ENCODE measurements around the gene RAB22A.
"Not testable (repeated sequence)": the region's sequence is repeated elsewhere in the genome, so short reads cannot be mapped to it uniquely, and the experiment has no call there.

RAB22A gene

GRCh38 chr20:58389968-58390658 lies 80.6 kb downstream of the RAB22A start:
- no peak for DNase-seq

DNA sequence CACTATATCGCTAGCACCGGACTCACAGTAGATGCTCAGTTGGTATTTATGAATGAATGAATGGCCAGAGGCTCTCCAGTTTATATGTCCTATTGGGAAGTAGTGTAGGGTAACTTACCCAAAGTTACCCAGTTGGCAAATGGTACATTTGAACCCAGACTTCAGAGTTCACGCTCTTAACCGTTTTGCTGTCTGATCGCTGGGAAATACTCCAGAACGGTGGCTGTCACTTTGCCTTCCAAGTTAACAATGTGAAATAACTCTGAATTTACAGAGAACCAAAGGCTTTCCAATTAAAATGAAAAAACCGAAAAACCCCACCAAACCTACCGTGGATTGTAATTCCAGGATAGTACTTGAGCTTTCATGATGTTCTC lies 81.1 kb downstream of the RAB22A start:
- no peak for DNase-seq

GRCh38 chr20:58392286-58392685 lies 82.8 kb downstream of the RAB22A start:
- no peak for DNase-seq

- no peak for DNase-seq
Observed at GRCh38 chr20:58393299-58393698, 83.8 kb downstream of the RAB22A start.

DNA sequence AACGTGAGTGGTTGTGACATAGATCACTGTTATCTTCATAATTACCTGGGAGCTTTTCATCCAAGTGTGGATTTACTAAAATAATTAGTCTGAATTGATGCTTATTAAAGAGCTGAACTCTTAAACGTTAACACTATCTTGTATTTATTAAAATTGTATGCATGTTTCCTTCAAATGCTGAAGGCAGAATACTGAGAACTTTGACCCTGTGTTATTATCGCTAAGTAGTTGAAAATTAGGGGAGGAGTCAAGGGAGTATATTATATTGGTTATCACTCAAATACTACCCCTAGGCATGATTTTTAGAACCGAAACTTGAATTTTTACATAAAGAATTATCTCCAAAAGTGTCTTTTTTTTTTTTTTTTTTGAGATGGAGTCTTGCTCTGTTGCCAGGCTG lies 85.3 kb downstream of the RAB22A start:
- DNase-seq = no peak

DNA sequence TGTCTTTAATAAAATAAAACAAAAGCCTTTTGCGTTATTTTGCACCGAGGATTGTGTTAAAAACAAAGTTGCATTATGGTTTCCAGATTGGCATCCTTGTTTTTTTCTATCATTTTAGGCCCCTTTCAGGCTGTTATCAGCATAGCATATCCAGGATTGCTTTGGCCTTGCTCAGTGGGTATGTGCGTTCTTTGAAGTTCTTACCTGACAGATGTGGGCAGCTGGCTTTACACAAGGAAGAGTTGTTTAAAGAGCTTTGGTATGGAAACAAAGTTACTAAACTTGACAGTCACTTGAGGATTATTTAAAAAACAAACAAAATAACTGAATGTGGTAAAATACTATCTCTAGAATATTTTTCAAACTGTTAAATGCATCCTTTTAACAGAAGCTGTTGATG lies 86.1 kb downstream of the RAB22A start:
- DNase-seq = no peak

DNA sequence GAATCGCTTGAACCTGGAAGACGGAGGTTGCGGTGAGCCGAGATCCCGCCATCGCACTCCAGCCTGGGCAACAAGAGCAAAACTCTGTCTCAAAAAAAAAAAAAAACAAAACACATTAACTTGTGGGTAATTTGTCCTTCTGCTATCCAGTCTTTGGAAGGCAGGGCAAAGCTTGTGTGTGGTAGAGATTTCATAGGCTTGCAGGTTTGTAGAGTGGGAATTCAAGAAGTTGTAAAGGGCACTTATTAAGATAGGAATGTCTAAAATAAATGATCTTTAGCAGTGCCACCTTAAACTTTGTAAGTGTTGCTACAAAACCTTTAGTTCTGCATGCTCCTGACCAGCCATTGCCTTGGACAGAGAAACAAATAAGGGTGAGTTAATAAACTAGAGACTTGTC lies 87.9 kb downstream of the RAB22A start:
- no peak for DNase-seq

GRCh38 chr20:58398254-58398653 lies 88.7 kb downstream of the RAB22A start:
- DNase-seq = no peak

GRCh38 chr20:58399926-58400325 lies 90.4 kb downstream of the RAB22A start:
- DNase-seq = no peak

DNA sequence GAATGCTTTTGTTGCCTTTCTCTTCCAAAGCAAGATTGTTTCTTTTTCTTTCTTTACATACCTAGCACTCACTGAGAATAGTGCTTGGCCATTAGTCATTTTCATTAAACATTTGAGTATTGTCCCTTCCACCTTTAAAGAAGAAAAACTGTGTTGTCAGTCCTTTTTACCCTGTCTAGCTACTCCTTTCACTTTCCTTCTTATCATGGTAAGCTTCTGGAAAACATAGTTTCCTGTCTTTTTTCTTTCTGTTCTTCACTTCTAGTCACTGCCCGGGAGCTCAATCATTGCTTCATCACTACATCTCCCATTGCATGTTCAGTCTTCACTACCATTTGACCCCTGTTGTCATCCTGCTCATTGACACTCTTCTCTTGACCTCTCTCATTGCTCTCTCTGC lies 91.6 kb downstream of the RAB22A start:
- no peak for DNase-seq

GRCh38 chr20:58402305-58402704 lies 92.8 kb downstream of the RAB22A start:
- no peak for DNase-seq

DNA sequence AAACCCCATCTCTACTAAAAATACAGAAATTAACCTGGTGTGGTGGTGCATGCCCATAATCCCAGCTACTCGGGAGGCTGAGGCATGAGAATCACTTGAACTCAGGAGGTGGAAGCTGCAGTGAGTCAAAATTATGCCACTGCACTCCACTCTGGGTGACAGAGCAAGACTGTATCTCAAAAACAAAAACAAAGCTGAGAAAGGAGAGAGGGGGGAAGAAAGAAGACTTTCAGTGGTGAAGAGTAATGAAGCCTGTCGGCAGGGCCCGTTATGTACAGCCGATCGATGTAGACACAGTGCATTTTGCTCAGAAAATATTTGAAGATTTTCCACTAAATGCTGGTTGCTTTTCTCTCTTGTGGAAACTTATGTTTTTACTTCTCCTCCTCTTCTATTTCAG lies 93.3 kb downstream of the RAB22A start:
- no peak for DNase-seq

DNA sequence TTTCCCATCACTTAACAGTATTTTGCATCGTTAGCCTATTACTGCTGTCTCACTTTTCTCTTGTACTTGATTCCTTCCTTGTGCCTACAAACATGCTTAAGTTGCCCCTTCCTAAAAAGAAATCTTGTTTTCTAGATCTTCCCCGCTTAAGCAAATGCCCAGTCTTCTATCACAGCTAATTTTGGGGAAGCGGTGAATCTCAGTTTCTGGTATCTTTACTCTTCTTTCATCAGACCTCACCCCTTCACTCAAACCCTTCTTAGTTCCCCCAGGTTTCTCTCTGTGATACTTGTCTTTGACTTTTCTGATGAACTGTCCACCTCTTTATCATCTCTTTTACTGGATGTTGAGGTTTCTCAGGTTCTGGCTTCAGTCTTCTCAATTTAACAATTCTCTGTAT lies 93.8 kb downstream of the RAB22A start:
- DNase-seq = no peak

- no peak for DNase-seq
Observed at GRCh38 chr20:58405504-58406291, 96.2 kb downstream of the RAB22A start.

GRCh38 chr20:58406422-58407001 lies 97.0 kb downstream of the RAB22A start:
- DNase-seq = no peak

DNA sequence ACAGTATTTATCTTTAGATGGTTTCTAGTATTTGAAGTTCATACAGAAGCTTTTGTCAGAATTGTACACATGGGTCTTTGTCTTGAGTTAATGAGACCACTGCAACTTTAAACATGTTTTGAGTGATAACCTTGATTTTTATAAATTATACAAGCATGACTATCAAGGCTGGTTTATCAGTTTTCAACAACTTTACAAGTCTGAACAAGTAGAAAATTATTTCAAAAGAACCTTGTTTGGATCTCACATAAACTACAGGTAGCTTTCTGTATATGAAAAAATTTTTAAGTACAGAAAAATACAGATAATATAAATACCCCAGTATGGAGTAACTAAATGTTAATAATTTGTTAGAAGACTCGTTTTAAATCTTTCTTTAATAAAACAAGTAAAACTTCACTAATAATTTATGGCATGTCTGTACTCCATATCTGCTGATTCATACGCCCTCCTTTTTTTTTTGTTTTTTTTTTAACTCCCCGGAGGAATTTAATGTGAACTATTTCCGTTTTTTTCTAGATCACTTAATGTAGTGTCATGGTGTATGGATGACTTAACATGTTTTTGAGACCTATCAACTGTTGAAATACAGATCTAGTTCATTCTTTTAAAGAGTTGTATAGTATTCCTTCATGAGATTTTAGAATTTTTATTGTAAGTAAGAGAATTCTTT lies 97.8 kb downstream of the RAB22A start:
- no peak for DNase-seq

- no peak for DNase-seq
Observed at GRCh38 chr20:58407966-58408557, 98.5 kb downstream of the RAB22A start.

DNA sequence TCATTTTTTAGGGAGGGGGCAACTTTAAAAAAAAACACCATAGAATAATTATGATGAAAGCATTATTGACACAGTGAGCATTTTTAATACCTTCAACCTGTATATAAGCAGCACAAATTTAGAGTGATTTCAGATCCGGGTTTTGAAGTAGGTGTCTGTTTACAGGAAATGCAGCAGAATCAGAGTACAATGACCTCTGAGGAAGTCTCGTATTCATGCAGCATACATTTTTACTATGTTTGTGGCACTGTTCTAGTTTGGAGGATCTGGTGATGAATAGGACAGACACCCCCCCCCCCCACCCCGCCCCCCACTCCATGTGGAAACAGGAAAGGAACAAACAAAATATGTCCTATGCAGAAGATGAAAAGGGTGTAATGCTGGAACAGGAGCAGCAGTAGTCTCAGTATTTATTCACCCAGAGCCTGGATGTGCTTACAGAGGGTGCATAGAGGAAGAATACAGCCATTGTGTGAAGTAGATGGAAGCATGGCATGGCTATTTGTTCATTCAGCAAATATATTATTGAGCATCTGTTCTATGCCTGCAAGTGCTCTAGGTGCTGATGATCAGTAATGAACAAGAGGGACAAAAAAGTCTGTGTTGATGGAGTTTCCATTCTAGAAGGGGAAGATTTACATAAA lies 99.2 kb downstream of the RAB22A start:
- no peak for DNase-seq

- DNase-seq = not testable (repeated sequence)
Observed at GRCh38 chr20:58414216-58414615, 104.7 kb downstream of the RAB22A start.

DNA sequence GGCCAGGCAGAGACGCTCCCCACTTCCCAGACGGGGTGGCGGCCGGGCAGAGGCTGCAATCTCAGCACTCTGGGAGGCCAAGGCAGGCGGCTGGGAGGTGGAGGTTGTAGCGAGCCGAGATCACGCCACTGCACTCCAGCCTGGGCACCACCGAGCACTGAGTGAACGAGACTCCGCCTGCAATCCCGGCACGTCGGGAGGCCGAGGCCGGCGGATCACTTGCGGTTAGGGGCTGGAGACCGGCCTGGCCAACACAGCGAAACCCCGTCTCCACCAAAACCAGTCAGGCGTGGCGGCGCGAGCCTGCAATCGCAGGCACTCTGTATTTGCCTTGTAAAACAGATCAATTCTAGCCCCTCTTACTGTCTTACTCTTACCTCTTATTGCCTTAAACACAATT lies 105.3 kb downstream of the RAB22A start:
- DNase-seq = not testable (repeated sequence)

DNA sequence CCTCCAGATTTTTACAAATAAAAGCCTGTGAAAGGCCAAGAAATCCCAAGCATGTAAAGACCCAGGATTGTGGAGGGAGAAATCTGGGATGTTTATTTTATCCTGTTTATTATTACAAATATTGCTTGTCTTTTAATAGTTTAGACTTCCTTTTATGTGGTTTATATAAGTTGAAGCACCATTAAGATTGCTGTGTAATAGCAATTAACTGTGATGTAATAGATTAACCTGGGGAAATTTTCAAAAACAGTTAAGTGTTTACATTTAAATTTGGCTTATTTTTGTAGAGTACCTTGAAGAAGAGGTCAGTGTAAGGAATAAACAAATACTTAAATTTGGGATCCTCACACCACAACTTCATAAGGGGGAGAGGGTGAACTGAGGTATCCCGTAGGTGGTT lies 106.5 kb downstream of the RAB22A start:
- DNase-seq = no peak

DNA sequence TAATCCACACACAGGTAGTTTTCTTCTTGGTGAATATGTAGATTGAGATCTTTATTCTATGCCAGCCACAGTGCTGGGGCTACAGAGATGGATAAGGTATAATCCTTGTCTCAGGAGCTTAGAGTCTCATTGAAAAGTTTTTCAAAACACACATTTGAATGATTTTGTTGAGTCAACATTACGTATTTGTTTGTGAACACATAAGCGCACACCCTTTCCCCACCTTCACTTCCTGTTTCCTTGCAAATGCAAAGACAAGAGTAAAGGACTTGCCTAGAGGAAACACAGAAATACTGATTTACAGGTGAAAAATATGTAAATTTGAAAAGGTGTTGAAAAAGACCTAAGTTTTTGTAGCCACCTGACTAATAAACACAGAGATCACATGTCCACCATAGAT lies 107.3 kb downstream of the RAB22A start:
- no peak for DNase-seq

Data from NCI-H1105 treated with DMSO at 0.1 percent for 48 hours (cell line).